Mesendoderm (in vitro differentiated cells): ENCODE results near the gene SCN4A.
"Not testable (repeated sequence)": the region's sequence is repeated elsewhere in the genome, so short reads cannot be mapped to it uniquely, and the experiment has no call there.

Source experiments
- DNase-seq: peaks from one replicate; pipeline ENCODE4 v3.0.0; 2013
- H2AK5ac ChIP-seq: 2 replicates; pipeline ENCODE4 v1.6.1; 2013; ENCODE audit warnings: low read length, inconsistent platforms
- H2BK120ac ChIP-seq: 2 replicates; pipeline ENCODE4 v1.6.1; 2013; ENCODE audit warnings: low read depth, mild to moderate bottlenecking, low read length, moderate library complexity, mixed read lengths
- H2BK15ac ChIP-seq: replicated peaks from 2 replicates; pipeline ENCODE4 v1.6.1; 2013; ENCODE audit warnings: low read depth, mild to moderate bottlenecking, moderate library complexity
- H2BK5ac ChIP-seq: 2 replicates; pipeline ENCODE4 v1.6.1; 2013; ENCODE audit warnings: low read length, inconsistent platforms
- H3K18ac ChIP-seq: 2 replicates; pipeline ENCODE4 v1.6.1; 2013; ENCODE audit warnings: mild to moderate bottlenecking, low read length, mixed read lengths
- H3K23ac ChIP-seq: one replicate; pipeline ENCODE4 v1.6.1; 2013; ENCODE audit warnings: low read length
- H3K27ac ChIP-seq: 2 replicates; pipeline ENCODE4 v1.5.1; 2013; ENCODE audit warnings: low read depth, mild to moderate bottlenecking, inconsistent platforms, low read length, moderate library complexity
- H3K27me3 ChIP-seq: 2 replicates; pipeline ENCODE4 v1.6.1; 2013; ENCODE audit warnings: low read length, control low read depth, mild to moderate bottlenecking, inconsistent platforms; ENCODE audit not compliant: insufficient read depth, poor library complexity
- H3K36me3 ChIP-seq: 2 replicates; pipeline ENCODE4 v1.6.1; 2013; ENCODE audit warnings: low read length, inconsistent platforms; ENCODE audit not compliant: control insufficient read depth, insufficient read depth
- H3K4ac ChIP-seq: one replicate; pipeline ENCODE4 v1.6.1; 2013; ENCODE audit warnings: low read depth, mild to moderate bottlenecking, low read length, moderate library complexity
- H3K4me1 ChIP-seq: 2 replicates; pipeline ENCODE4 v1.6.1; 2013; ENCODE audit warnings: low read depth, low read length, inconsistent platforms; ENCODE audit not compliant: control insufficient read depth
- H3K4me2 ChIP-seq: 2 replicates; pipeline ENCODE4 v1.6.1; 2013; ENCODE audit warnings: low read length
- H3K4me3 ChIP-seq: 2 replicates; pipeline ENCODE4 v1.5.1; 2013; ENCODE audit warnings: mild to moderate bottlenecking, low read length
- H3K56ac ChIP-seq: one replicate; pipeline ENCODE4 v1.6.1; 2013; ENCODE audit warnings: low read length
- H3K79me1 ChIP-seq: 2 replicates; pipeline ENCODE4 v1.6.1; 2013; ENCODE audit warnings: low read length, inconsistent platforms
- H3K79me2 ChIP-seq: 2 replicates; pipeline ENCODE4 v1.6.1; 2013; ENCODE audit warnings: mild to moderate bottlenecking, low read length; ENCODE audit not compliant: control insufficient read depth, insufficient read depth
- H3K9ac ChIP-seq: 2 replicates; pipeline ENCODE4 v1.6.1; 2013; ENCODE audit warnings: low read length, inconsistent platforms
- H4K5ac ChIP-seq: one replicate; pipeline ENCODE4 v1.6.1; 2013; ENCODE audit warnings: low read length
- H4K8ac ChIP-seq: one replicate; pipeline ENCODE4 v1.6.1; 2013; ENCODE audit warnings: low read depth, mild to moderate bottlenecking, control low read depth, low read length, moderate library complexity
- WGBS: extraction: QIAGEN DNeasy Blood & Tissue Kit; methylation state at CpG from one replicate; pipeline ENCODE4 v1.1.7; 2013; ENCODE audit warnings: low lambda C conversion rate, missing lambda C conversion rate; ENCODE audit not compliant: insufficient coverage; ENCODE audit errors: extremely low coverage; 5-methylcytosine and 5-hydroxymethylcytosine counted together

Gene SCN4A

DNA sequence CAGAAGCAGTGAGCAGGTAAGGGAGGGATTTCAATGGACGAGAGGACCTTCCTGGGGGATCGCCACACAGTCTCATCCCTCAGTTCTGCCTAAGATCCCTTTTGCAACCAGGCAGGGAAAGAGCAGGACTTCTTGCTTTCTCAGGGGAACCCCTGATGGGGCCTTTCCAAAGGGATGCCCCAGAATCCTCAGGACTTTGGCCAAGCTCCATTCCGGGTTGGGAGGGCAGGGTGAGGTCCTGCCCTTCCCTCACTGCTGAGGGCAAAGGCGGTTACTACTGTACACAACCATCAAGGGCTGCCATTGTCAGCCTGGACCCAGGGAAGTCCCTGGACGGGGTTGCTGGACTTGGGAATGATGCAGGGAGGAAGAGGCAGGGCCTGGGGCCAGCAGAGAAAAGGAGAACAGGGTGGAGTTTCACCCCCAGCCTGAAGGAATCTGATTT is 35.1 kb upstream of the SCN4A start:
- Histone ChIP-seq H3K27ac (no peak overlapping the region), H3K79me2 (no peaks in the 10 kb centered on the region), H3K4me2 (no peak overlapping the region), H2BK5ac (no peak overlapping the region), H2BK120ac (no peak overlapping the region), H4K8ac (no peak overlapping the region), H3K56ac (no peak overlapping the region), H3K9ac (no peak overlapping the region), H3K27me3 (no peaks in the 10 kb centered on the region), H2BK15ac (no peak overlapping the region), H2AK5ac (no peak overlapping the region), H3K4ac (no peak overlapping the region), H3K36me3 (no peaks in the 10 kb centered on the region), H3K4me3 (no peak overlapping the region), H4K5ac (no peak overlapping the region), H3K4me1 (no peaks in the 10 kb centered on the region), H3K23ac (no peak overlapping the region), H3K18ac (no peak overlapping the region), H3K79me1 (no peaks in the 10 kb centered on the region)
- WGBS: no CpG with 5 or more reads among the region's 5 CpGs
- DNase-seq: no peak

DNA sequence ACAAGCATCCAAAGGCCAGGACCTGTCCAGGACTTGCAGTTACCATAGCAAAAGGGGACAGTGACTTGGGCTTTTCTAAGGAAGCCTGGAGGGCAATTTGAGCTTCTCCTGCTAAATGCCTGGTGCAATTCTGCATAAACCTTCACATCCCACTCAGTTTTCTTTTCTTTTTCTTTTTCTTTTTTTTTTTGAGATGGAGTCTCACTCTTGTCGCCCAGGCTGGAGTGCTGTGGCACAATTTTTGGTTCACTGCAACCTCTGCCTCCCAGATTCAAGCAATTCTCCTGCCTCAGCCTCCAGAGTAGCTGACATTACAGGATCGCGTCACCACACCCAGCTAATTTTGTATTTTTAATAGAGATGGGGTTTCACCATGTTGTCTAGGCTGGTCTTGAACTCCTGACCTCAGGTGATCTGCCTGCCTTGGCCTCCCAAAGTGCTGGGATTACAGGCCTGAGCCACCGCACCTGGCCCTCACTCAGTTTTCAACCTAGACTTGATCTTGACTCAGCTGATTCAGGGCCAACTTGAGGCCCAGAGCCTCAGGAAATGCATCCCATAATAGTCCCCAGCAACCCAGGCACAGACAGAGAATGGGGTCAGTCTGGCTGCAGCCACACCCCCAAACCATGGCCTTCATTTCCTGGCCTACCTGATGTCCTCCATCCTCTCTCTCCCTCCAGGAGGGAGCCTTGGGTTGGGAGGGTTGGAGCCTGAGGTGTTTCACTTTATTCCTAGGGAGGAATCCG is 34.5 kb upstream of the SCN4A start:
- H2AK5ac ChIP-seq, H3K79me2 ChIP-seq, H2BK120ac ChIP-seq, DNase-seq, H3K79me1 ChIP-seq, H3K36me3 ChIP-seq, H3K4me2 ChIP-seq, H3K4ac ChIP-seq, H3K56ac ChIP-seq, H3K27ac ChIP-seq, H3K27me3 ChIP-seq, H3K9ac ChIP-seq, H4K5ac ChIP-seq, H4K8ac ChIP-seq, H2BK5ac ChIP-seq, H3K4me1 ChIP-seq, H2BK15ac ChIP-seq, H3K23ac ChIP-seq, H3K4me3 ChIP-seq, H3K18ac ChIP-seq: not testable (repeated sequence)
- no CpG with 5 or more reads among the region's 5 CpGs for WGBS

DNA sequence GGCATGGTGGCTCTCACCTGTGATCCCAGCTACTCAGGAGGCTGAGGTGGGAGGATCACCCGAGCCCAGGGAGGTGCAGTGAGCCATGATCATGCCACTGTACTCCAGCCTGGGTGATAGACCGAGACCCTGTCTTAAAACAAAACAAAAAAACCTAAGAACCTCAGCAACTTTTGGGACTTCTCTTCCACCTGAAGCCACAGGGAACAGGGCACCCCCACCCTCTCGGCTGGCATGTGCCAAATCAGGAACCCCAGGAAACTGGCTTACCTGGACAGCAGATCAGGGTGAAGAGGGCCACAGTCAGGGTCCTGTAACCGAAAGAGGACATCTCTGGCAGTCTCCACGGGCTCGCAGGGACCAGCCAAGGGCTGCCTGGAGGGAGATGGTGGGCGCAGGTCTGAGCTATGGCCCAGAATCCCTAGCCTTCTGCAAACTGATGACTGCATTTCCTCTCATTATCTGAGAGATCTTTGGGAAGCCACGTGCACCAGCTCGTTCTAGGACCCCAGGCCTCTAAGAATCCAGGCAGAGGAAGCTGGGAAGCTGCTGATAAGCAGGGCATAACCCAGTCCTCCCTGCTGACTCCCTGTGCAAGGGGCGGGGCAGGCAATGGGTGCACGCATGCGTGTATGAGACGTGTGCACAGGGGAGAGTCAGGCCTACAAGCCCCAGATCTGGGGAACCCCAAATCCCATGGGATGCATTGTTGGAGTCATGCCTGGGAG is 33.8 kb upstream of the SCN4A start:
- H4K8ac ChIP-seq: no peak overlapping the region
- H3K27me3 ChIP-seq: no peaks in the 10 kb centered on the region
- H3K4ac ChIP-seq: no peak overlapping the region
- H3K79me2 ChIP-seq: no peaks in the 10 kb centered on the region
- H3K56ac ChIP-seq: no peak overlapping the region
- no peak overlapping the region for H4K5ac ChIP-seq
- H2BK120ac ChIP-seq: no peak overlapping the region
- H2BK5ac ChIP-seq: no peak overlapping the region
- no peak overlapping the region for H3K4me2 ChIP-seq
- no peak overlapping the region for H2BK15ac ChIP-seq
- H3K18ac ChIP-seq: no peak overlapping the region
- H3K4me1 ChIP-seq: no peaks in the 10 kb centered on the region
- no peak overlapping the region for H3K27ac ChIP-seq
- H2AK5ac ChIP-seq: no peak overlapping the region
- no peaks in the 10 kb centered on the region for H3K36me3 ChIP-seq
- WGBS: no CpG with 5 or more reads among the region's 13 CpGs
- DNase-seq: no peak
- H3K23ac ChIP-seq: no peak overlapping the region
- no peaks in the 10 kb centered on the region for H3K79me1 ChIP-seq
- no peak overlapping the region for H3K9ac ChIP-seq
- no peak overlapping the region for H3K4me3 ChIP-seq

DNA sequence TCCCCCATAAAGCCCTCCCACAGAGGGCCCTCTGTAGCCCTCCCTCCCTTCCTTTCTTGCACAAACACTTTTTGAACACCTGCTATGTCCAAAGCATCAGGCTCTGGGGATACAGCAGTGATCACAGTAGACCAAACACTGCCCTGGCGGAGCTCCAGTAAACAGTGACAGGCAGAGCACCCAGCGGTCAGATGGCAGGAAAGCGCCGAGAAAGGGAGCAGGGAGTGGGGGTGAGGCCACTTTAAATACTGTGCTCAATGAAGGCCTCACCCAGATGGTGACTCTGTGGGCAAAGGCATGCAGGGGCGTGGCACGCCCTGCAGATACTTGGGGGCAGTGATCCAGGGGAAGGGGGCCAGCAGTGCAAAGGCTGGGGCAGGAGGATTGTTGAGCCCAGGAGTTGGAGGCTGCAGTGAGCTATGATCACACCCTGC is 33.0 kb upstream of the SCN4A start:
- H3K27me3 ChIP-seq: no peaks in the 10 kb centered on the region
- no peak overlapping the region for H2AK5ac ChIP-seq
- H3K79me1 ChIP-seq: no peaks in the 10 kb centered on the region
- no peak overlapping the region for H3K4me2 ChIP-seq
- DNase-seq: no peak
- H3K9ac ChIP-seq: no peak overlapping the region
- H2BK120ac ChIP-seq: no peak overlapping the region
- H4K5ac ChIP-seq: no peak overlapping the region
- no peaks in the 10 kb centered on the region for H3K79me2 ChIP-seq
- no peak overlapping the region for H3K27ac ChIP-seq
- no CpG with 5 or more reads among the region's 6 CpGs for WGBS
- no peak overlapping the region for H3K23ac ChIP-seq
- H4K8ac ChIP-seq: no peak overlapping the region
- H3K4ac ChIP-seq: no peak overlapping the region
- no peaks in the 10 kb centered on the region for H3K4me1 ChIP-seq
- no peak overlapping the region for H2BK15ac ChIP-seq
- no peak overlapping the region for H3K4me3 ChIP-seq
- H3K56ac ChIP-seq: no peak overlapping the region
- no peaks in the 10 kb centered on the region for H3K36me3 ChIP-seq
- H2BK5ac ChIP-seq: no peak overlapping the region
- no peak overlapping the region for H3K18ac ChIP-seq

DNA sequence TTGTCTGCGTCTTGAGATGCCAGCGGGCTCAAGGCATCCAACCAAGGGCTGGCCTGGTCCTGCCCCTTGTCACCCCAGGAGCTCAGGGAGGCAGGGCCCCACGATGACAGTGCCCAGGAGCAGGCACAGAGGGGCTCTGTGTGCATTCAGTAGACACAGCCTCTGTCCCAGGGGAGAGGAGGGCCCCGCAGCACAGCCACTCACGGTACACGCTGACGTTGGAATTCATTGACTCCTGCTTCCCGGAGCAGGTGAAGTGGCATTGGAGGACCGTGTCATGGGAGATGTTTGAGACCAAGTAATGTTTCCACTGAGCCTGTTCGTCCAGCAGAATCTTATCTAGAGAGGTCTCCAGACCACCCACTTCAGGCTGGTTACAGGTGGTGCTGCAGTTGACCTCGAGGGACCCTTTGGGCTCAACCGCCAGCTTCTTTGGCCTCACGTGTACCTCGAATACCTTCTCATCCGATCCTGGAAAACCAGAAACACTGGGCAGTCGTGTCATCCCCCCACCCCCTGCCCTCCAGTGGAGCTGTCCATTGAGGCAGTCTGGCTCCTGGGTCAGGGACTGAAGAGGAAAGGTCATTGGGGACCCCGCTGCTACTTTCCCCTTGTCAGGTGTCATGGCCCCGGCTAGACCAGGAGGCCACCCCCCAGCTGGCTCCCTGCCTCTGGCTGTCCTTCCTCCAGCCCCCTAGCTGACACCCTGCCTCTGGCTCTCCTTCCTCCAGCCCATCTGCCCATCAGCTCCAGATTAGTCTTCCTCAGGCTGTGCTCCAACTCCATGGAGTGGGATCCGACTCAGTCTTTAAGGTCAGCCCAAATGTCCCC is 32.4 kb upstream of the SCN4A start:
- Histone ChIP-seq H3K18ac (no peak overlapping the region), H2AK5ac (no peak overlapping the region), H3K23ac (no peak overlapping the region), H3K9ac (no peak overlapping the region), H3K4me3 (no peak overlapping the region), H3K36me3 (no peaks in the 10 kb centered on the region), H4K8ac (no peak overlapping the region), H3K4me1 (no peaks in the 10 kb centered on the region), H3K79me1 (no peaks in the 10 kb centered on the region), H3K27me3 (no peaks in the 10 kb centered on the region), H2BK120ac (no peak overlapping the region), H3K27ac (no peak overlapping the region), H3K56ac (no peak overlapping the region), H4K5ac (no peak overlapping the region), H3K4me2 (no peak overlapping the region), H3K4ac (no peak overlapping the region), H2BK5ac (no peak overlapping the region), H2BK15ac (no peak overlapping the region), H3K79me2 (no peaks in the 10 kb centered on the region)
- WGBS: no CpG with 5 or more reads among the region's 19 CpGs
- DNase-seq: no peak
